ENCODE data around the gene RMDN2. TPM values are rescaled to one million over a fixed set of nuclear protein-coding genes. Genes with fewer than 3 reads are reported as not detected.

RMDN2 gene
- total RNA-seq, 1 experiment from 2014 or later, result 4.4 TPM

- in situ Hi-C loops (cut with HindIII; ENCODE audit: low pct_unique_long_range_greater_than_20kb, low sequenced_read_pairs), result no loop called here
- no peak for ATAC-seq
- no peak overlapping the region for H3K27ac ChIP-seq (ENCODE audit: low read length)
Observed at GRCh38 chr2:37916512-37917082, 8.5 kb upstream of the RMDN2 start.

More at GRCh38 chr2:37916512-37917082, 8.5 kb upstream of the RMDN2 start:
- TF ChIP-seq POLR2AphosphoS5 (IDR thresholded peaks at IDR 0.05; ENCODE audit: low read depth, low read length) (no peak), REST (IDR thresholded peaks at IDR 0.05; ENCODE audit: insufficient read depth in 1 of 2, low read depth in 2 of 2, low read length in 1 of 2) (no peak), CTCF (IDR thresholded peaks at IDR 0.05) (no peak), SIN3A (IDR thresholded peaks at IDR 0.05; ENCODE audit: borderline replicate concordance, insufficient read depth, low read depth, low read length) (no peak), TCF7L2 (IDR thresholded peaks at IDR 0.05; ENCODE audit: low read depth, low read length) (no peak)
- DNase-seq (ENCODE audit: low read depth, low spot score), result no peak
- H3K36me3 ChIP-seq (ENCODE audit: control insufficient read depth, insufficient read depth, low read length), result no peaks in the 10 kb centered on the region
- CTCF ChIA-PET, result no interaction called here
- H3K4me1 ChIP-seq (ENCODE audit: control insufficient read depth, insufficient read depth, low read length), result no peaks in the 10 kb centered on the region
- POLR2A ChIA-PET, result no interaction called here
- no TSS peak for BruUV-seq (replicated peaks)
- intact Hi-C loops (cut with micrococcal nuclease; ENCODE audit: unreplicated experiment), result no loop called here
- H3K9me3 ChIP-seq (ENCODE audit: control insufficient read depth, insufficient read depth, low read depth, low read length), result no peaks in the 10 kb centered on the region
- peaks cover 22% of the 10 kb centered on the region for H3K27me3 ChIP-seq (ENCODE audit: control insufficient read depth, insufficient read depth, low read length)
- H3K4me3 ChIP-seq (ENCODE audit: low read depth in 2 of 2, low read length in 2 of 2), result no peak overlapping the region
